HG03565 (cell line): ENCODE data around the gene TSPAN9.

Source experiments
- ATAC-seq: cut with Tn5 transposase; IDR thresholded peaks from one replicate; pipeline ENCODE4 v1.9.1; 2021; ENCODE audit warnings: mild to moderate bottlenecking, moderate library complexity; ENCODE audit not compliant: unreplicated experiment

Gene TSPAN9

GRCh38 chr12:3097836-3098235 lies 20.7 kb downstream of the TSPAN9 start:
- ATAC-seq = no peak

DNA sequence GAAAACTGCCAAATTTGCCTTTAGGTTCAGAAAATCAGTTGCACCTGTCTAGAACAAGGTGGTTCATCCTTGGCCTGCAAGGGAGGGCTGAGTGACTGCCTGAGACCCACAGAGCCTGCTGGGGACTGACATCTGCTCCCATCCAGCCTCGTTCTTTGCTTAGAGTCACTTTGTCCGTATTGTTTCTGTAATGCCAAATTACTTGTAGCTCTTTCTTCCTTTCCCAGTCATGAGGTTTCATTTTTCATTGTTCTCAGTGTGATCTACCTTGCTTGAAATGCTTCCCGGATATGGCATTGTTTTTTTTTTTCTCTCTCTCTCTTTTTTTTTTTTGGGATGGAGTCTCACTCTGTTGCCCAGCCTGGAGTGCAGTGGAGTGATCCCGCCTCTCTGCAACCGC lies 21.3 kb downstream of the TSPAN9 start:
- ATAC-seq = no peak

DNA sequence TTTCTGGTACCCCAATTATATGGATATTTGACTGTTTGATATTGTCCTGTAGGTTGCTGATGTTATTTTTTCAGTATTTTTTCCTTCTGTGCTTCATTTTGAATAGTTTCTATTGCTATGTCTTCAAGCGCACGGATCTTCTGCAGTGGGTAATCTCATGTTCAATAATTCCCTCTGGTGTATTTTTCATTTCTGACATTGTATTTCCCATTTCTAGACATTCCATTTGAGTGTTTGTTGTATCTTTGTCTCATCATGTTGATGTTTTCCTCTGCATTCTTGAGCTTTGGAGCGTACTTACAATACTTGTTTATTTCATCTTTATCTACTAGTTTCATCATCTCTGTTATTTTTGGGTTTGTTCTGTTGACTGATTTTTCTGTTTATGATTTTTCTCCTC lies 22.0 kb downstream of the TSPAN9 start:
- ATAC-seq = no peak

GRCh38 chr12:3101309-3102024 lies 24.3 kb downstream of the TSPAN9 start:
- ATAC-seq = no peak

DNA sequence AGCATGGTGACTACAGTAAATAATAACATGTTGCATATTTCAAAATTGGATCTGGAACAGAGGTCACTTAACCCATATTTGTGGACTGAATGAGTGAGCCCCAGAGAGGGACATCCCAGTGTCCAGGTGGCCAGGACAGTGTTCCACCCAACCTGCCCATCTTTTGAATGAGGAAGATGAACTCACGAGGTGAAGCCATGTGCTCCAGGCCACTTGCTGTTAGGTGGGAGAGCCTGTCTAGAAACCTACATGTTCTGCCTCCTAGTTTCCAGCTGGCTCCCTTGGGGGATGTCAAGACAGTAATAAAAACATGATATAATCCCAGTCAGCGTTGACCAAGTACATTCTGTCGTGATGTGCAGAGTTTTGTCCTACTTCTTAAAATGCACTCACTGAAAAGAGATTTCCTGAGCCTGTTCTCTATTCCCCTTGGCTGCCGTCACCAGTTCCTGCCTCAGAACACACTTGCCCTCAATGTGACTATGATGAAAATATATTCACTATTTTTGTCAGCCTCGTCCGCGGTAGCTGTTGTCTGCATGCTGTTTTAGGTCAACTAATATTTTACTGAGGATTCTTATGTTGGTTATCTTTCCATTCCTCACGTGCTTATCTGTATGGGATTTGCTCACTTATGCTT lies 25.7 kb downstream of the TSPAN9 start:
- no peak for ATAC-seq

GRCh38 chr12:3103806-3104205 lies 26.6 kb downstream of the TSPAN9 start:
- no peak for ATAC-seq

GRCh38 chr12:3105690-3106479 lies 28.7 kb downstream of the TSPAN9 start:
- no peak for ATAC-seq

DNA sequence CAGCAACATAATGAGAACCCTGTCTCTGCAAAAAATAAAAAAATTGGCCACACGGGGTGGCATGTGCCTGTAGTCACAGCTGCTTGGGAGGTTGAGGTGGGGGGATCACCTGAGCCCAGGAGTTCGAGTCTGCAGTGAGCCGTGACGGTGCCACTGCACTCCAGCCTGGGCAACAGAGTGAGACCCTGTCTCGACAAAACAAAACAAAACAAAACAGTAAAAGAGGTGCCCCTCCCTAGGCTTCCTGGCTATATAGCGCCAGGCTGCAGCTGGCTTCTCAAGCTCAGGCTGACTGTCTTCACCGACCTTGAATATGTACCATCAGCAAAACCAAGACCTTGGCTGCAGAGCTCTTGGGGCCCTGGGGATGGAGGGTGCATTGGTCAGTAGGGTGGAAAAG lies 29.4 kb downstream of the TSPAN9 start:
- ATAC-seq = no peak

DNA sequence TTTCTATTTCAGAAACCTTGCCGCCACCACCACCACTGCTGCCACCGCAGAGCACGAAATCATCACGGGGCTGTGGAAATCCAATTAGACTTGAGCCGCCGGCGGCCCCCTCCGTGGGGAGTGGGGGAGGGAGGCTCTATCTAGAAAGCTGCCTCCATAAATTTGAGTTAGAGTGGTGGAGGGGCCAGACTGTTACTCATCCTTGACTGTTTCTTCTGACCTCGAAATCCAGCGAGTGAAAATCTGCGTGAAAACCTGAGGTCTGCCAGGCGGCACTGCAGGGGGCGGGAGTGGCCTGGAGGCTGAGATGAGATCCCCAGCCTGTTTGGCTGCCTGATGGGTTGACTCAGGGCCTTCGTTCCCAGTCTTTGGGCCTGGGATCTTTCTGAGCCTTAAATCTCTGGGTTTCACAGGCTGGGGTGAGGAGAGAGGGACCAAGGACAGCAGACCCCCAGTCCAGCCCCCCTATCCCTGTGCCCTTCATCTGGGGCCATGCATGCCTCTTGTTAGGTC lies 29.9 kb downstream of the TSPAN9 start:
- ATAC-seq = no peak

GRCh38 chr12:3107954-3108353 lies 30.8 kb downstream of the TSPAN9 start:
- ATAC-seq = no peak

DNA sequence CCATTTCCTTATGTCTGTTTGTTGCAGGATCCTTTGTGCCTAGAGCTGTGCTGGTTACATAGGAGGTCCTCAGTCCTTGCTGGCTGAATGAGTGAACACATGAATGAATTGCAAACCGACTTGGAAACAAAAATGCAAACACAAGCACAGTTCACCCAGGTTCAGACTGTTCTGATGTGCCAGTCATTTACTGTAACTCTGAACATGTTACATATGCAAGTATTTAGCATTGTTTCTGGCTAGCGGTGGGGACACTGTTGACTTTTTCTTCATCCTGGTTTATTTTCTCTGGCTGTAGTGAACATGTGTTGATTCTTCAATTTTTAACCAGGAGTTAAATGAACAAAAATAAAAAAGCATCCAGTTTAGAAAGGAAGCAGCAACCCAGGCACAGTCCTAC lies 33.4 kb downstream of the TSPAN9 start:
- ATAC-seq = no peak

GRCh38 chr12:3113671-3114325 lies 36.6 kb downstream of the TSPAN9 start:
- ATAC-seq = no peak

GRCh38 chr12:3114671-3115070 lies 37.5 kb downstream of the TSPAN9 start:
- no peak for ATAC-seq

DNA sequence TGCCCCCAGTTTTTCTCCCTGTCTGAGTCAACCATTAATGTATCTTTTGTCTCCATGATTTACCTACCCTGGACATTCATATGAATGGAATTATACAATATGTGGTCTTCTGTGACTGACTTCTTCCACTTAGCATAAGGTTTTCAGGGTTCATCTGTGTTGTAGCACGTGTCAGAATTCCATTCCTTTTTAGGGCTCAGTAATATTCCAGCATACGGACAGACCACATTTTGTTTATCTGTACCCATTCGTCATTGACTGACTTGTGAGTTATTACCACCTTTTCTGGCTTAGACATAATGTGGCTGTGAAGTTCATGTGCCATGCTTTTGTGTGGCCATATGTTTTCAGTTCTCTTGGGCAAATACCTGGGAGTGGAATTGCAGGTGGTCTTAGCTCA lies 37.9 kb downstream of the TSPAN9 start:
- no peak for ATAC-seq

GRCh38 chr12:3116106-3116844 lies 39.1 kb downstream of the TSPAN9 start:
- ATAC-seq = no peak

DNA sequence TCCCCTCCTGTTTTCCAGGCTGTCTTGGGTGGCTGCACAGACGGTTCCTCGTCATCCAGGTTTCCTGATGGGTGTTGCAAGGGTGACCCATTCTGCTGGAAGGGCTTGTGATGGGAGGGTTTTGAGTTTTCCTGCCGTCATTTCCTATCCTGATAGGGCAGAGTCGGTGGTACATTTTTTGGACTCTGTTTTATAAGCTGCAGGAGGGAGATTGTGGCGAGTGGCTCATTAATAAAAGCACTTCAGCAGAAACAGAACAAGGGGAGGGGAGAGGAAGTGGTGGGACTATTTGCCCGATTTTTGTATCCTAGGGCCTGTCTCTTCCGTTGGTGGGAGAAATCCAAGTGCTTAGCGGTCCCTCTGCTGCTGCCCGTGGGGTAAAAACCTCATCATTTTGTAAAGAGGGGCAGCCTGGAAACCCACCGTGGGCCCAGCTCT lies 40.0 kb downstream of the TSPAN9 start:
- ATAC-seq = no peak

DNA sequence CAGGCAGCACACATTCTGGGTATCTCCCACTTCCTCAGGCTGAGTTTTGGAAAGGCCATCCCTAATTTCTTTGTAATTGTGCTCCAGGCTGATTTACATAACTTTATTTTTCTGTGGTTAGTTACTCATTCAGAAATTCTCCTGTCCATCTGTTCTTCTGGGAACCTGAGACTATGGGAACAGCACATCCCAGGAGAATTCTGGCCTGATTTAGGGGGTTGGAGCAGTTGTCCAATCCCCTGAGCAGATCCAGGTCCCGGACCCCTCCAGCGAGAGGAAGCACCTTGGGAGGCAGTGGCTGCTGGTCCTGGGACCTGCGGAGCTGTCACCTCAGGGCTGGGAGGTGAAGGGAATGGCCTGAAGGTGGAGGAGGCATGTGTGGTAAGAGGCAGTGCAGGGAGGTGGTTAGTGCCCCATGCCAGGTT lies 40.4 kb downstream of the TSPAN9 start:
- no peak for ATAC-seq

DNA sequence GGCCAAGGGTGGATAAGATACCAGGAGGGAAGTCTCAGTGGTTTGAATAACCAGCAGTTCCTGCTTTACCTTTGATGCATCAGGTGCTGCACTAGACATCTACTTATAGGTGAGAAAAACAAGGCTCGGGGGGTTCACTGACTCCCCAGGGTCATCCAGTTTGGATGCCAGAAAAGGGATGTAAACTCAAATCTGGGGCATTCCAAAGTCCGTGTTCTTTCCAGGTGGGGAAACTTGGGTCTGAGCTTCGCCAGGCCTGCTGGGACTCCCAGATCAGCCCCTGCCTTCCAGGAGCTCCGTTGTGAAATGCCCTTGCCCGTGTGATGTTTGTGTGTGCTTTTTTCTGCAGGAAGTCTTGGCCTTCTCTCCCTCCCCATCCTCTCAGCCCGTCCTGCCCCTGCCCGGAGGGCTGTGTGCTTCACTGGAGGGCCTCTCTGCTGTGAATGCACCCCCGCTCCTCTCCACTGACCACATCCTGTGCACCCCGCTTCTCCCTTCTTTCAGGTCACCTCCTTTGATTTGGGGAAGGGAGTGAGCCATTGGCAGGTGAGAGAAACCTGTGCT lies 42.1 kb downstream of the TSPAN9 start:
- ATAC-seq = no peak

DNA sequence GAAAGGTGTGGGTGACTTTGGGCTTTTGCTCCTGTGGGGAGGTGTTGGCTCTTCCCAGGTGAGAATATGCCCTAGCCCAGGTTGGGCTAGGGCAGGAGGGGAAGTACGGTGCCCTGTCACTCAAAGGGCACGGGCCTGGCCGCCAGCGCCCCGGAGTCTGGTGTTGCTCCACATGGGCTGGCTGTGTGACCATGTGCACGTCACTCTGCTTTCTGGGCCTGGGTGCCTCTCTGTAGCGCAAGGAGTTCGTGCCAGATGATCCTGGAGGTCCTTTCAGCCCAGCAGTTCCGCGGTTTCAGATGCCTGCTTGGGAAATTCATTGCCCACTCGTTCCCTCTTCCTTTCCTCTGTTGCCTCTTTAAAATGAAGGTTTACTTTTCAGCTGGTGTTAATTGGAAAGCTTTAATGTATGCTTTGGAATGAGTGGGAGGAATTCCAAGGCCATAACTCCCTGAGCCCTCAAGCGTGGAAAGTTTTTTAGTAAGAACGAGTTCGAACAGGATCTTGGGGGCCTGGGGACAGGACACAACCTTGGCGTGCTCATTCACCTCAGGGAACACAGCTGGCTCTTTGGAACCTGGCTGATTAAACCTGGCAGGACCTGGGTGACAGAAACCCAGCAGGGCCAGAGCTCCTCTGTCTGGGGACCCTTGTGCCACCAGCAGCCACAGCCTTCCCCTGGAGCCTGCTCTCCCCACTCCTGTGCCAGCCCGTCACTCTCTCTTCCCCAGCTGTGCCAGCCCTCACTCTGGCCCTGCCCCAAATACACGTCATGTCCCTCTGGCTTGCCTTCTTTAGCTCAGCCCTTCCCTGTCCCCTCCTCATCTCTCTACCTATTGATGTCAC lies 42.8 kb downstream of the TSPAN9 start:
- ATAC-seq = no peak
